Neutrophil (primary cell): ENCODE results near the gene RAD51B.

Source experiments
- H3K27ac ChIP-seq: fragments of 200-600 bp; sonication (generic); 2 replicates; pipeline ENCODE4 v1.5.1; 2016; ENCODE audit warnings: mild to moderate bottlenecking, moderate library complexity
- H3K27me3 ChIP-seq: fragments of 200-600 bp; sonication (generic); 2 replicates; pipeline ENCODE4 v1.6.0; 2016; ENCODE audit warnings: mild to moderate bottlenecking
- H3K36me3 ChIP-seq: fragments of 200-600 bp; sonication (generic); 2 replicates; pipeline ENCODE4 v1.5.1; 2017
- H3K4me1 ChIP-seq, 2 experiments: fragments of 200-600 bp in 1 of 2; sonication (generic) in 1 of 2; 1 replicate in 1 of 2; 2 replicates in 1 of 2; pipeline versions ENCODE4 v1.5.1 to v1.6.1; 2013 to 2016; ENCODE audit warnings: low read depth in 1 of 2, low read length in 1 of 2, mild to moderate bottlenecking in 1 of 2, moderate library complexity in 1 of 2; ENCODE audit not compliant: control insufficient read depth in 1 of 2, insufficient read depth in 1 of 2
- H3K4me3 ChIP-seq, 2 experiments: fragments of 200-600 bp in 1 of 2; sonication (generic) in 1 of 2; 1 replicate in 1 of 2; 2 replicates in 1 of 2; pipeline ENCODE4 v1.5.1; 2013 to 2016; ENCODE audit warnings: low read depth in 1 of 2, low read length in 1 of 2, mild to moderate bottlenecking in 1 of 2, moderate library complexity in 1 of 2
- H3K9me3 ChIP-seq: fragments of 200-600 bp; sonication (generic); 2 replicates; pipeline ENCODE4 v1.5.1; 2016
- TF ChIP-seq, protein P1 (sequence below): fragments of 200-600 bp; sonication (generic); IDR thresholded peaks from 2 replicates; pipeline ENCODE4 v1.5.1; 2016; ENCODE audit warnings: antibody characterized with exemption

RAD51B gene

GRCh38 chr14:67940486-67941455 lies 121.2 kb downstream of the RAD51B start:
- peaks cover 0 to 8% of the 10 kb centered on the region in 2 experiments for H3K4me1 ChIP-seq
- H3K27ac ChIP-seq: no peak overlapping the region
- TF ChIP-seq, protein P1, sequence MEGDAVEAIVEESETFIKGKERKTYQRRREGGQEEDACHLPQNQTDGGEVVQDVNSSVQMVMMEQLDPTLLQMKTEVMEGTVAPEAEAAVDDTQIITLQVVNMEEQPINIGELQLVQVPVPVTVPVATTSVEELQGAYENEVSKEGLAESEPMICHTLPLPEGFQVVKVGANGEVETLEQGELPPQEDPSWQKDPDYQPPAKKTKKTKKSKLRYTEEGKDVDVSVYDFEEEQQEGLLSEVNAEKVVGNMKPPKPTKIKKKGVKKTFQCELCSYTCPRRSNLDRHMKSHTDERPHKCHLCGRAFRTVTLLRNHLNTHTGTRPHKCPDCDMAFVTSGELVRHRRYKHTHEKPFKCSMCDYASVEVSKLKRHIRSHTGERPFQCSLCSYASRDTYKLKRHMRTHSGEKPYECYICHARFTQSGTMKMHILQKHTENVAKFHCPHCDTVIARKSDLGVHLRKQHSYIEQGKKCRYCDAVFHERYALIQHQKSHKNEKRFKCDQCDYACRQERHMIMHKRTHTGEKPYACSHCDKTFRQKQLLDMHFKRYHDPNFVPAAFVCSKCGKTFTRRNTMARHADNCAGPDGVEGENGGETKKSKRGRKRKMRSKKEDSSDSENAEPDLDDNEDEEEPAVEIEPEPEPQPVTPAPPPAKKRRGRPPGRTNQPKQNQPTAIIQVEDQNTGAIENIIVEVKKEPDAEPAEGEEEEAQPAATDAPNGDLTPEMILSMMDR: no peak
- no peaks in the 10 kb centered on the region for H3K9me3 ChIP-seq
- no peaks in the 10 kb centered on the region for H3K27me3 ChIP-seq
- H3K4me3 ChIP-seq: no peak overlapping the region
- H3K36me3 ChIP-seq: no peaks in the 10 kb centered on the region

DNA sequence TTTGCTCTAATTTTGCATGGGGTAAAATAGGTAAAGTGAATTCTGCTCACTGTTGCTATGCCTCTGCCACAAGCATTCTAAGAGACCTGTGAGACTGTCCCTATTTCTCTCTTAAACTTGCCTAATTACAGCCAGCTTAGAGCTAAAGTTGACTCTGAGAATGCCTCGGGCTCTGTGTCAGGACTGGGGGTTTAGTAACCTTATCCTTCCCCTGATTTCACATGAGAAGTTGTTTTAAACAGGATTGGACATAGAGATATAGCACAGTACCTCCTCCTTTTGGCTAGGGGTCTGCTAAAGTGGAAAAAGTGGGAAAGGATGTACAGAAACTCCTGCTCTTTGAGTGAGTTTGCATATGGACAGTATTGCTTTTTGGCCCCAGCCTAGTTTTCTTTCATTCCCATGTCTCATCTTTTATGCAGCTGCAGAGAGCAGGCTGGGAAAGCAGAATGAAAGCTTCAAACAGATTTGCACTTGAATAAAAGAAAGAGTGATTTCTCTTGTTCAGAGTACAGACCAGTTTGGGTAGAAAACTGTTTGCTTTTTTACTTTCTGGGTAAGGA lies 122.0 kb downstream of the RAD51B start:
- Histone ChIP-seq H3K36me3 (no peaks in the 10 kb centered on the region), H3K27me3 (no peaks in the 10 kb centered on the region), H3K27ac (no peak overlapping the region), H3K9me3 (no peaks in the 10 kb centered on the region), H3K4me1 (peaks cover 0 to 8% of the 10 kb centered on the region in 2 experiments), H3K4me3 (no peak overlapping the region)
- TF ChIP-seq, protein P1: no peak

GRCh38 chr14:67942080-67942710 lies 122.6 kb downstream of the RAD51B start:
- H3K4me1 ChIP-seq: peaks cover 0 to 8% of the 10 kb centered on the region in 2 experiments
- H3K9me3 ChIP-seq: no peaks in the 10 kb centered on the region
- H3K27ac ChIP-seq: no peak overlapping the region
- no peaks in the 10 kb centered on the region for H3K36me3 ChIP-seq
- no peaks in the 10 kb centered on the region for H3K27me3 ChIP-seq
- TF ChIP-seq, protein P1: no peak
- no peak overlapping the region for H3K4me3 ChIP-seq

DNA sequence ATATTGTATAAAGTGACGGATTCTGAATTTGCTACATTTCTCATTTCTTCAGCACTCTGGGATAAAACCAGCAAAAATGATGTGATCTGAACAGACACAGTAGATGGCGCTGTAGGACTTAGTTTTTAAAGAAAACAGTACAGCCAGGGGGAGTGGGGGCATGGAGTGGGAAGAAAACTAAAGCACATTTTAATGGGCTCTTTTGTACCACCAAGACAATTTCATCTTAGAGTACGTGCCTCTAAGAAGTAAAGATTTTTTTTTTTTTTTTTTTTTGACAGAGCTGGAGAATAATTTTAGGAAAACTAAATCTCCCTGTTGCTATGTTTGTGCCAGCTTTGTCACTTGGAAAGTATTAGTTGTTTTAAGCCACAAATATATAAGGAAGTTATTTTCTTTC lies 124.4 kb downstream of the RAD51B start:
- no peaks in the 10 kb centered on the region for H3K9me3 ChIP-seq
- TF ChIP-seq, protein P1: peak; percentile 73
- H3K27ac ChIP-seq: no peak overlapping the region
- no peaks in the 10 kb centered on the region for H3K36me3 ChIP-seq
- peaks cover 0 to 8% of the 10 kb centered on the region in 2 experiments for H3K4me1 ChIP-seq
- no peaks in the 10 kb centered on the region for H3K27me3 ChIP-seq
- H3K4me3 ChIP-seq: no peak overlapping the region

DNA sequence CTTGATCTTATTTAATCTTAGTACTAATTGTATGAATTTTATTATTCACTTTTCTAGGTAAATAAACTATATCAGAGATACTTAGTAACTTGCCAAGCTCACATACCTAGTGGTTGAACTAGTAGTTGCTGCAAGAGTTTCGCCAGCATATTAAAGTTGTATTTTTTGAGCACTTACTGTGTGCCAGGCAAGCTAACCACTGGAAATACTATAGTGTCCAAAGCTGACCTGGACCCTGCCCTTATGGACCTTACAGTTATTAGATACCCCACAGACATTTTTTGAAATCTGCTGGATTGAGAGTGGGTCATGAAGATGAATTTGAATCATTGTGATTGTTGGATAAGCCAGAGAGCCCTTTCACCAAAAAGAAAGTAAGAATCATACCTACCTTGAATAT lies 125.0 kb downstream of the RAD51B start:
- no peaks in the 10 kb centered on the region for H3K27me3 ChIP-seq
- peaks cover 0 to 8% of the 10 kb centered on the region in 2 experiments for H3K4me1 ChIP-seq
- TF ChIP-seq, protein P1: no peak
- H3K27ac ChIP-seq: no peak overlapping the region
- H3K36me3 ChIP-seq: no peaks in the 10 kb centered on the region
- H3K9me3 ChIP-seq: no peaks in the 10 kb centered on the region
- no peak overlapping the region for H3K4me3 ChIP-seq
